Dendritic cell treated with granulocyte-macrophage colony-stimulating factor and Interleukin-4, amounts not matched to agents 40 ng/mL and 50 ng/mL, for 4 days (primary cell): ENCODE measurements around the gene GDPD1.
"Not testable (repeated sequence)": the region's sequence is repeated elsewhere in the genome, so short reads cannot be mapped to it uniquely, and the experiment has no call there.

Experiments used
- H3K27ac Mint-ChIP-seq: one replicate; pipeline ENCODE4 v1.8.0; 2022; ENCODE audit warnings: mild to moderate bottlenecking, mixed read lengths
- H3K27me3 Mint-ChIP-seq: one replicate; pipeline ENCODE4 v1.8.0; 2022; ENCODE audit warnings: mild to moderate bottlenecking, mixed read lengths
- H3K36me3 Mint-ChIP-seq: one replicate; pipeline ENCODE4 v1.8.0; 2022; ENCODE audit warnings: low read depth, mixed read lengths
- H3K4me1 Mint-ChIP-seq: one replicate; pipeline ENCODE4 v1.8.0; 2022; ENCODE audit warnings: low read depth, mixed read lengths
- H3K4me3 Mint-ChIP-seq: one replicate; pipeline ENCODE4 v1.8.0; 2022; ENCODE audit warnings: mild to moderate bottlenecking, moderate library complexity, mixed read lengths
- H3K9me3 Mint-ChIP-seq: one replicate; pipeline ENCODE4 v1.8.0; 2022; ENCODE audit warnings: mixed read lengths
- intact Hi-C: fragments of 100-400 bp; cut with micrococcal nuclease; formaldehyde crosslinking; loops from one replicate; pipeline ENCODE4 v1.15.0; 2022

GDPD1 gene

GRCh38 chr17:59277031-59277430 is 56.7 kb downstream of the GDPD1 start:
- Mint-ChIP-seq H3K9me3 (no peaks in the 10 kb centered on the region), H3K27ac (no peak overlapping the region), H3K4me3 (peak overlapping the region; percentile 40), H3K27me3 (no peaks in the 10 kb centered on the region), H3K4me1 (peaks cover 21% of the 10 kb centered on the region), H3K36me3 (peaks cover 3% of the 10 kb centered on the region)
- intact Hi-C loops: no loop called here

DNA sequence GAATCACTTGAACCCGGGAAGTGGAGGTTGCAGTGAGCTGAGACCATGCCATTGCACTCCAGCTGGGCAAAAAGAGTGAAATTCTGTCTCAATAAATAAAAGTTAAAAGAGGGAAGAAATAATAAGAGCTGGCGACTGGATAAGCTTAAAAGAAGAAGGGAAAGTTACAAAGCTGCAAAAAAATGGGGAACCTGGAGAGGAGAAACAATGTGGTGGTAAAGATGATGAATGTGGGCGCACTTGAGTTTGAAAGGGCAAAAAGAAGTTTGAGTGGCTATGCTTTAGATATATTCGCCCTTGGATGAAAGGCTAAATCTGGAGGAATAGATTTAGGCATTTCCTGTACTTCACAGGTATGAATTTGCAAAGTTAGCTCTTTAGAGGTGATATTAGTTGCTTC is 58.1 kb downstream of the GDPD1 start:
- Mint-ChIP-seq H3K27ac (no peak overlapping the region), H3K9me3 (no peaks in the 10 kb centered on the region), H3K36me3 (no peaks in the 10 kb centered on the region), H3K27me3 (no peaks in the 10 kb centered on the region), H3K4me1 (peaks cover 25% of the 10 kb centered on the region), H3K4me3 (peak overlapping the region; percentile 11)
- intact Hi-C loops: no loop called here

- no peaks in the 10 kb centered on the region for H3K9me3 Mint-ChIP-seq
- intact Hi-C loops: no loop called here
- H3K4me3 Mint-ChIP-seq: no peak overlapping the region
- peaks cover 6% of the 10 kb centered on the region for H3K36me3 Mint-ChIP-seq
- H3K27me3 Mint-ChIP-seq: no peaks in the 10 kb centered on the region
- peak overlapping the region; percentile 43 for H3K27ac Mint-ChIP-seq
- H3K4me1 Mint-ChIP-seq: peaks cover 28% of the 10 kb centered on the region
Measured at GRCh38 chr17:59284317-59284716, 64.0 kb downstream of the GDPD1 start.

GRCh38 chr17:59287452-59287851 is 67.1 kb downstream of the GDPD1 start:
- Mint-ChIP-seq H3K9me3 (no peaks in the 10 kb centered on the region), H3K4me3 (no peak overlapping the region), H3K27me3 (no peaks in the 10 kb centered on the region), H3K36me3 (peaks cover 6% of the 10 kb centered on the region), H3K27ac (peak overlapping the region; percentile 95), H3K4me1 (peaks cover 42% of the 10 kb centered on the region)
- intact Hi-C loops: no loop called here

DNA sequence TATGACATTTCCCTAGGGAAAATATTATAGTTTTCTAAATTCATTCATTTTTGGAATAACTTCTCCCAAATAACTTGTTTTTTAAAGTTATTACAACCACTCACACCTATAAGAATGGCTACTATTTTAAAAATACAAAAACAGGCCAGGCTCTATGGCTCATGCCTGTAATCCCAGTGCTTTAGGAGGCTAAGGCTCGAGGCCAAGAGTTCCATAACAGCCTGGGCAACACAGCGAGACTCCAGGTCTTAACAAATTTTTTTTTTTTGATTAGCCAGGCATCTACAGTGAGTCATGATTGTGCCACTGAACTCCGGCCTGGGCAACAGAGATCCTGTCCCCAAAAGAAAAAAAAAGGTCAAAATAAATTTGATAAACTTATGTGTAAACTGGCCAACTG is 67.6 kb downstream of the GDPD1 start:
- no peaks in the 10 kb centered on the region for H3K9me3 Mint-ChIP-seq
- H3K4me1 Mint-ChIP-seq: peaks cover 42% of the 10 kb centered on the region
- H3K36me3 Mint-ChIP-seq: peaks cover 6% of the 10 kb centered on the region
- intact Hi-C loops: no loop called here
- H3K27me3 Mint-ChIP-seq: no peaks in the 10 kb centered on the region
- peak overlapping the region; percentile 95 for H3K27ac Mint-ChIP-seq
- H3K4me3 Mint-ChIP-seq: no peak overlapping the region

- H3K27me3 Mint-ChIP-seq: no peaks in the 10 kb centered on the region
- no peak overlapping the region for H3K4me3 Mint-ChIP-seq
- no peaks in the 10 kb centered on the region for H3K9me3 Mint-ChIP-seq
Measured at GRCh38 chr17:59289981-59290301, 69.6 kb downstream of the GDPD1 start.

GRCh38 chr17:59290302-59290998 is 70.1 kb downstream of the GDPD1 start:
- intact Hi-C loops, H3K36me3 Mint-ChIP-seq, H3K9me3 Mint-ChIP-seq, H3K27me3 Mint-ChIP-seq: not testable (repeated sequence)
- peak overlapping the region; percentile 85 for H3K27ac Mint-ChIP-seq
- peaks cover 28% of the 10 kb centered on the region for H3K4me1 Mint-ChIP-seq
- H3K4me3 Mint-ChIP-seq: peak overlapping the region; percentile 26

More at GRCh38 chr17:59289981-59290301, 69.6 kb downstream of the GDPD1 start:
- Mint-ChIP-seq H3K36me3 (peaks cover 6% of the 10 kb centered on the region), H3K27ac (peak overlapping the region; percentile 85), H3K4me1 (peaks cover 28% of the 10 kb centered on the region)
- intact Hi-C loops: no loop called here

GRCh38 chr17:59292174-59292523 is 71.8 kb downstream of the GDPD1 start:
- no peak overlapping the region for H3K27ac Mint-ChIP-seq
- no peak overlapping the region for H3K4me3 Mint-ChIP-seq
- peaks cover 27% of the 10 kb centered on the region for H3K4me1 Mint-ChIP-seq
- no peaks in the 10 kb centered on the region for H3K9me3 Mint-ChIP-seq
- H3K27me3 Mint-ChIP-seq: no peaks in the 10 kb centered on the region
- intact Hi-C loops: no loop called here
- H3K36me3 Mint-ChIP-seq: peaks cover 5% of the 10 kb centered on the region

DNA sequence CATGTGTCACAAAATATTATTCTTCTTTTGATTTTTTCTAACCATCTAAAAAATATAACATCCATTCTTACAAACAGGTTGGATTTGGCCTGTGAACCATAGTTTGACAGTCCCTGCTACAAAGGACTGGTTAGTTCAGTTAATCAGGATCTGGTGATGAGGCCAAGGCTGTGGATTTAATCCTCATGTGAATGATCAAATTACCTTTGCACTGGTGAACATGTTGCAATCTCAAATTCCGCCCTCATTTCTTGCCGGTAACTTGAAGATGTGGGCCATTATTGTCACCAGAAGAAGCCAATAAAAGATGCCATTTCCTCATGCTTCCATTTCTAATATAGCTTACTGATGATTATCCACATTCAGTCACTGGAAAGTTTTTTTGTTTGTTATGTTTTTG is 75.9 kb downstream of the GDPD1 start:
- no peaks in the 10 kb centered on the region for H3K9me3 Mint-ChIP-seq
- H3K27ac Mint-ChIP-seq: no peak overlapping the region
- intact Hi-C loops: no loop called here
- H3K27me3 Mint-ChIP-seq: no peaks in the 10 kb centered on the region
- H3K4me1 Mint-ChIP-seq: peaks cover 12% of the 10 kb centered on the region
- H3K4me3 Mint-ChIP-seq: no peak overlapping the region
- H3K36me3 Mint-ChIP-seq: no peaks in the 10 kb centered on the region

GRCh38 chr17:59298521-59298920 is 78.2 kb downstream of the GDPD1 start:
- no peaks in the 10 kb centered on the region for H3K9me3 Mint-ChIP-seq
- intact Hi-C loops: no loop called here
- no peaks in the 10 kb centered on the region for H3K36me3 Mint-ChIP-seq
- H3K4me1 Mint-ChIP-seq: peaks cover 9% of the 10 kb centered on the region
- H3K4me3 Mint-ChIP-seq: no peak overlapping the region
- H3K27ac Mint-ChIP-seq: no peak overlapping the region
- no peaks in the 10 kb centered on the region for H3K27me3 Mint-ChIP-seq

- Mint-ChIP-seq H3K27ac (no peak overlapping the region), H3K4me3 (no peak overlapping the region), H3K9me3 (no peaks in the 10 kb centered on the region), H3K36me3 (no peaks in the 10 kb centered on the region), H3K4me1 (peaks cover 9% of the 10 kb centered on the region), H3K27me3 (no peaks in the 10 kb centered on the region)
- intact Hi-C loops: no loop called here
Measured at GRCh38 chr17:59299400-59300092, 79.2 kb downstream of the GDPD1 start.

DNA sequence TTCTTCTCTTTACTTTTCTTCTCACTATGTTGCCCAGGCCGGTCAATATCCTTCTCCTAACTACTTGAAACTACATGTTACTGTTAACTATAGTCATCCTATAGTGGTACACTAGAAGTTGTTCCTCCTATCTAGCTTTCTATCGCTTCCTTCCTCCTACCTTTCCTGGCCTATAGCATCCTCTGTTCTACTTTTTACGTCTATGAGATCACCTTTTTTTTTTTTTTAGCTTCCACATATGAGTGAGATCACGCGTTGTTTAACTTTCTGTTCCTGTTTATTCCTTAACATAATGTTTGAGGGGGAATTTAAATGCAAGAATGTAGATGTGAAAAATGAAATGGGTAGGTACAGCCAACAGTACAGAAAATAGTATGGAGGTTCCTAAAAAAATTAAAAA is 80.6 kb downstream of the GDPD1 start:
- peaks cover 15% of the 10 kb centered on the region for H3K4me1 Mint-ChIP-seq
- H3K27ac Mint-ChIP-seq: peak overlapping the region; percentile 49
- H3K36me3 Mint-ChIP-seq: no peaks in the 10 kb centered on the region
- H3K9me3 Mint-ChIP-seq: no peaks in the 10 kb centered on the region
- intact Hi-C loops: no loop called here
- no peaks in the 10 kb centered on the region for H3K27me3 Mint-ChIP-seq
- H3K4me3 Mint-ChIP-seq: peak overlapping the region; percentile 2

- intact Hi-C loops: no loop called here
- H3K36me3 Mint-ChIP-seq: no peaks in the 10 kb centered on the region
- no peaks in the 10 kb centered on the region for H3K9me3 Mint-ChIP-seq
- H3K4me3 Mint-ChIP-seq: no peak overlapping the region
- H3K27ac Mint-ChIP-seq: no peak overlapping the region
- H3K27me3 Mint-ChIP-seq: no peaks in the 10 kb centered on the region
- H3K4me1 Mint-ChIP-seq: peaks cover 15% of the 10 kb centered on the region
Measured at GRCh38 chr17:59304811-59305210, 84.5 kb downstream of the GDPD1 start.

GRCh38 chr17:59310263-59310920 is 90.1 kb downstream of the GDPD1 start:
- Mint-ChIP-seq H3K27me3 (no peaks in the 10 kb centered on the region), H3K27ac (peak overlapping the region; percentile 30), H3K9me3 (no peaks in the 10 kb centered on the region), H3K4me3 (no peak overlapping the region), H3K36me3 (no peaks in the 10 kb centered on the region), H3K4me1 (peaks cover 8% of the 10 kb centered on the region)
- intact Hi-C loops: loop anchor here (2.0 to 10.0 kb wide), 2 partner anchors 90 to 254 kb away; partner anchors contain the start of genes DHX40 and GDPD1
